OCI-LY3 (cell line): ENCODE results near the gene SV2B.

Experiments
- EZH2phosphoT487 ChIP-seq: fragments of 200-600 bp; shearing (Covaris generic); IDR thresholded peaks from 2 replicates; pipeline ENCODE4 v1.6.1; 2018; ENCODE audit warnings: antibody characterized with exemption, mixed run types, low read depth
- TF ChIP-seq, protein P1 (sequence below): fragments of 200-600, 300-600 bp; sonication (generic); IDR thresholded peaks from 2 replicates; pipeline ENCODE4 v1.5.1; 2014; ENCODE audit warnings: antibody characterized with exemption, low read length, low read depth

DNA sequence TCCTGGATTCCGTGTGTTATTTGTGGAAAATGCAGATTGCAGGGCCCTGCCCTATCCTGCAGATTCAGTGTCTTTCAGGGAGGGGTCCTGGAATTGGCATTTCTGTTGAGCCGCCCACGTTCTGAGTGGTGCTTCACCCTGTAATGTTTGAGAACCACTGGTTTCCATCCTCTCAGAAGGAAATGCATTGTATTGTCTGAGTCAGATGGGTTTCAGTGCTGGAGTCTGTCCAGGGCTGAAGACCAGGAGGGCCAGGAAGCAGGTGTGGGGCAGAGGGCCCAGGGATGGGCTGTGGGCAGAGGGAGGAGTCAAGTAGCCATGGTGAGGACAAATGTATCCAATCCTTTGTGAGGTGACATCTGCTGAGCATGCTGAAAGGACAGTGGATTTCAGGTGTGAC lies 123.8 kb downstream of the SV2B start:
- TF ChIP-seq, protein P1, sequence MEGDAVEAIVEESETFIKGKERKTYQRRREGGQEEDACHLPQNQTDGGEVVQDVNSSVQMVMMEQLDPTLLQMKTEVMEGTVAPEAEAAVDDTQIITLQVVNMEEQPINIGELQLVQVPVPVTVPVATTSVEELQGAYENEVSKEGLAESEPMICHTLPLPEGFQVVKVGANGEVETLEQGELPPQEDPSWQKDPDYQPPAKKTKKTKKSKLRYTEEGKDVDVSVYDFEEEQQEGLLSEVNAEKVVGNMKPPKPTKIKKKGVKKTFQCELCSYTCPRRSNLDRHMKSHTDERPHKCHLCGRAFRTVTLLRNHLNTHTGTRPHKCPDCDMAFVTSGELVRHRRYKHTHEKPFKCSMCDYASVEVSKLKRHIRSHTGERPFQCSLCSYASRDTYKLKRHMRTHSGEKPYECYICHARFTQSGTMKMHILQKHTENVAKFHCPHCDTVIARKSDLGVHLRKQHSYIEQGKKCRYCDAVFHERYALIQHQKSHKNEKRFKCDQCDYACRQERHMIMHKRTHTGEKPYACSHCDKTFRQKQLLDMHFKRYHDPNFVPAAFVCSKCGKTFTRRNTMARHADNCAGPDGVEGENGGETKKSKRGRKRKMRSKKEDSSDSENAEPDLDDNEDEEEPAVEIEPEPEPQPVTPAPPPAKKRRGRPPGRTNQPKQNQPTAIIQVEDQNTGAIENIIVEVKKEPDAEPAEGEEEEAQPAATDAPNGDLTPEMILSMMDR, result no peak
- no peak for TF ChIP-seq EZH2phosphoT487
